Neural progenitor cell (in vitro differentiated cells): ENCODE results near the gene MAD1L1. TPM values are rescaled to one million over a fixed set of nuclear protein-coding genes. Genes with fewer than 3 reads are reported as not detected.

Experiments
- DNase-seq: peaks from one replicate; pipeline ENCODE4 v3.0.0-alpha.2; 2016; ENCODE audit warnings: low spot score
- H2AFZ ChIP-seq: fragments of 200-600 bp; sonication (generic); replicated peaks from 2 replicates; pipeline ENCODE4 v1.6.1; 2016; ENCODE audit warnings: antibody characterized with exemption
- H3F3A ChIP-seq: fragments of 200-600 bp; sonication (generic); 2 replicates; pipeline ENCODE4 v1.6.1; 2016; ENCODE audit warnings: antibody characterized with exemption, low read depth
- H3K27ac ChIP-seq: fragments of 200-600 bp; sonication (generic); 2 replicates; pipeline ENCODE4 v1.5.1; 2016; ENCODE audit warnings: mild to moderate bottlenecking
- H3K27me3 ChIP-seq: fragments of 200-600 bp; sonication (generic); 2 replicates; pipeline ENCODE4 v1.6.1; 2016; ENCODE audit warnings: mild to moderate bottlenecking, moderate library complexity
- H3K36me3 ChIP-seq: fragments of 200-600 bp; sonication (generic); 2 replicates; pipeline ENCODE4 v1.5.1; 2016
- H3K4me1 ChIP-seq: fragments of 200-600 bp; sonication (generic); 2 replicates; pipeline ENCODE4 v1.6.1; 2016; ENCODE audit warnings: mixed run types
- H3K4me2 ChIP-seq: fragments of 200-600 bp; sonication (generic); 2 replicates; pipeline ENCODE4 v1.6.1; 2016
- H3K4me3 ChIP-seq: fragments of 200-600 bp; sonication (generic); 2 replicates; pipeline ENCODE4 v1.5.1; 2016
- H3K79me2 ChIP-seq: fragments of 200-600 bp; sonication (generic); 2 replicates; pipeline ENCODE4 v1.6.1; 2016; ENCODE audit warnings: low read depth
- H3K9ac ChIP-seq: fragments of 200-600 bp; sonication (generic); 2 replicates; pipeline ENCODE4 v1.6.1; 2016
- H3K9me3 ChIP-seq: fragments of 200-600 bp; sonication (generic); 2 replicates; pipeline ENCODE4 v1.5.1; 2016; ENCODE audit warnings: low read depth
- H4K20me1 ChIP-seq: fragments of 200-600 bp; sonication (generic); 2 replicates; pipeline ENCODE4 v1.6.1; 2016; ENCODE audit warnings: low read depth
- H3K27ac Mint-ChIP-seq: 3 replicates; pipeline ENCODE4 v1.8.0; 2021; ENCODE audit warnings: mixed read lengths
- H3K27me3 Mint-ChIP-seq: 2 replicates; pipeline ENCODE4 v1.8.0; 2022; ENCODE audit warnings: low read depth, mild to moderate bottlenecking, inconsistent platforms, moderate library complexity, mixed read lengths; ENCODE audit not compliant: insufficient read depth
- H3K36me3 Mint-ChIP-seq: 3 replicates; pipeline ENCODE4 v1.8.0; 2021; ENCODE audit warnings: mixed read lengths
- H3K4me1 Mint-ChIP-seq: 3 replicates; pipeline ENCODE4 v1.8.0; 2021; ENCODE audit warnings: mixed read lengths
- H3K4me3 Mint-ChIP-seq: 3 replicates; pipeline ENCODE4 v1.8.0; 2021; ENCODE audit warnings: mild to moderate bottlenecking, moderate library complexity, mixed read lengths
- H3K9me3 Mint-ChIP-seq: 3 replicates; pipeline ENCODE4 v1.8.0; 2020; ENCODE audit warnings: mixed read lengths
- CTCF ChIP-seq: fragments of 200-600 bp; sonication (generic); IDR thresholded peaks from 2 replicates; pipeline ENCODE4 v1.5.1; 2017; ENCODE audit warnings: antibody characterized with exemption, mild to moderate bottlenecking
- EZH2 ChIP-seq: fragments of 200-600 bp; sonication (generic); IDR thresholded peaks from 2 replicates; pipeline ENCODE4 v1.6.1; 2017; ENCODE audit warnings: antibody characterized with exemption, mild to moderate bottlenecking, moderate library complexity
- EZH2phosphoT487 ChIP-seq: fragments of 200-600 bp; sonication (generic); IDR thresholded peaks from 2 replicates; pipeline ENCODE4 v1.6.1; 2017; ENCODE audit warnings: antibody characterized with exemption
- total RNA-seq: library from RNA; depleted of rRNA; stranded (reverse); fragments of >200 nt; gene quantifications from 2 replicates; pipeline ENCODE4 v1.2.3, GENCODE V29; 2015; ENCODE audit warnings: low replicate concordance

Gene MAD1L1
- total RNA-seq, 1 donor from 2014 or later, result 23.7 TPM

GRCh38 chr7:1945558-1945957 is 287.2 kb downstream of the MAD1L1 start:
- TF ChIP-seq EZH2phosphoT487 (no peak), CTCF (no peak), EZH2 (no peak)
- Histone ChIP-seq H3K4me3 (no peak overlapping the region), H3K36me3 (no peaks in the 10 kb centered on the region), H2AFZ (no peak overlapping the region), H3K27ac (no peak overlapping the region), H4K20me1 (peaks cover 5% of the 10 kb centered on the region), H3K9me3 (no peaks in the 10 kb centered on the region), H3K27me3 (no peaks in the 10 kb centered on the region), H3F3A (peaks cover 11% of the 10 kb centered on the region), H3K79me2 (no peaks in the 10 kb centered on the region), H3K4me2 (no peak overlapping the region), H3K9ac (no peak overlapping the region), H3K4me1 (peaks cover 18% of the 10 kb centered on the region)
- peaks cover 9% of the 10 kb centered on the region for H3K27me3 Mint-ChIP-seq
- no peaks in the 10 kb centered on the region for H3K36me3 Mint-ChIP-seq
- DNase-seq, result no peak
- H3K9me3 Mint-ChIP-seq, result no peaks in the 10 kb centered on the region
- peak overlapping the region; percentile 87 for H3K27ac Mint-ChIP-seq
- peaks cover 23% of the 10 kb centered on the region for H3K4me1 Mint-ChIP-seq
- H3K4me3 Mint-ChIP-seq, result no peak overlapping the region

GRCh38 chr7:1944619-1945210 is 288.0 kb downstream of the MAD1L1 start:
- no peak overlapping the region for H3K4me3 Mint-ChIP-seq

GRCh38 chr7:1943933-1944618 is 288.7 kb downstream of the MAD1L1 start:
- H3K36me3 ChIP-seq, result no peaks in the 10 kb centered on the region
- H4K20me1 ChIP-seq, result peaks cover 5% of the 10 kb centered on the region
- no peak overlapping the region for H3K4me3 Mint-ChIP-seq
- H3K27me3 ChIP-seq, result no peaks in the 10 kb centered on the region
- no peak for DNase-seq
- peaks cover 9% of the 10 kb centered on the region for H3K27me3 Mint-ChIP-seq
- no peak overlapping the region for H2AFZ ChIP-seq
- no peak overlapping the region for H3K9ac ChIP-seq
- TF ChIP-seq EZH2, result no peak
- TF ChIP-seq CTCF, result no peak
- TF ChIP-seq EZH2phosphoT487, result no peak
- H3K79me2 ChIP-seq, result no peaks in the 10 kb centered on the region
- peak overlapping the region; percentile 22 for H3K27ac Mint-ChIP-seq
- H3K27ac ChIP-seq, result no peak overlapping the region
- peaks cover 11% of the 10 kb centered on the region for H3F3A ChIP-seq
- peaks cover under 1% of the 10 kb centered on the region for H3K9me3 Mint-ChIP-seq
- H3K4me2 ChIP-seq, result no peak overlapping the region
- no peaks in the 10 kb centered on the region for H3K36me3 Mint-ChIP-seq
- peaks cover 22% of the 10 kb centered on the region for H3K4me1 ChIP-seq
- H3K4me1 Mint-ChIP-seq, result peaks cover 25% of the 10 kb centered on the region
- H3K4me3 ChIP-seq, result no peak overlapping the region
- no peaks in the 10 kb centered on the region for H3K9me3 ChIP-seq

More at GRCh38 chr7:1944619-1945210, 288.0 kb downstream of the MAD1L1 start:
- no peak overlapping the region for H3K9ac ChIP-seq
- H3K36me3 ChIP-seq, result no peaks in the 10 kb centered on the region
- Mint-ChIP-seq H3K27ac (no peak overlapping the region), H3K27me3 (peaks cover 9% of the 10 kb centered on the region), H3K4me1 (peaks cover 25% of the 10 kb centered on the region), H3K36me3 (no peaks in the 10 kb centered on the region), H3K9me3 (no peaks in the 10 kb centered on the region)
- H4K20me1 ChIP-seq, result peaks cover 5% of the 10 kb centered on the region
- no peak overlapping the region for H3K4me2 ChIP-seq
- no peaks in the 10 kb centered on the region for H3K27me3 ChIP-seq
- H3K4me3 ChIP-seq, result no peak overlapping the region
- no peak overlapping the region for H3K27ac ChIP-seq
- no peak for DNase-seq
- H3K9me3 ChIP-seq, result no peaks in the 10 kb centered on the region
- no peak for TF ChIP-seq EZH2phosphoT487
- no peak for TF ChIP-seq CTCF
- no peak for TF ChIP-seq EZH2
- H2AFZ ChIP-seq, result no peak overlapping the region
- peaks cover 22% of the 10 kb centered on the region for H3K4me1 ChIP-seq
- peaks cover 11% of the 10 kb centered on the region for H3F3A ChIP-seq
- no peaks in the 10 kb centered on the region for H3K79me2 ChIP-seq
